Stimulated activated CD4-positive, alpha-beta T cell treated with anti-CD3 and anti-CD28 coated beads, Interleukin-1b, Interleukin-23, amount 100 ng/mL, for 1 hour (primary cell): Measurements from ENCODE around the gene ANKRD55.
"Not testable (repeated sequence)": the region's sequence is repeated elsewhere in the genome, so short reads cannot be mapped to it uniquely, and the experiment has no call there.

Experiments
- DNase-seq, 2 donors: peaks; one replicate each; pipeline ENCODE4 v3.0.0-alpha.2; 2020; ENCODE audit warnings: low read depth in 2 of 2

Gene ANKRD55

GRCh38 chr5:56144211-56144610, 88.9 kb downstream of the ANKRD55 start:
- DNase-seq, result no peak

GRCh38 chr5:56143373-56143714, 89.8 kb downstream of the ANKRD55 start:
- DNase-seq, result no peak

- no peak for DNase-seq
These were observed 90.3 kb downstream of the ANKRD55 start for GRCh38 chr5:56142614-56143372.

GRCh38 chr5:56142233-56142613, 90.9 kb downstream of the ANKRD55 start:
- DNase-seq, result no peak

- DNase-seq, result no peak
These were observed 93.1 kb downstream of the ANKRD55 start for GRCh38 chr5:56140073-56140472.

GRCh38 chr5:56130664-56131063, 102.5 kb downstream of the ANKRD55 start:
- DNase-seq, result no peak

GRCh38 chr5:56129288-56129687, 103.8 kb downstream of the ANKRD55 start:
- no peak for DNase-seq

GRCh38 chr5:56128113-56128512, 105.0 kb downstream of the ANKRD55 start:
- no peak for DNase-seq

GRCh38 chr5:56126487-56127179, 106.5 kb downstream of the ANKRD55 start:
- DNase-seq, result no peak

- DNase-seq, result no peak
These were observed 109.4 kb downstream of the ANKRD55 start for GRCh38 chr5:56123531-56124243.

- DNase-seq, result not testable (repeated sequence)
These were observed 110.7 kb downstream of the ANKRD55 start for GRCh38 chr5:56122360-56122985.

- no peak for DNase-seq
These were observed 114.1 kb downstream of the ANKRD55 start for GRCh38 chr5:56119050-56119449.

- DNase-seq, result no peak
These were observed 116.5 kb downstream of the ANKRD55 start for GRCh38 chr5:56116599-56117141.

- DNase-seq, result no peak
These were observed 117.5 kb downstream of the ANKRD55 start for GRCh38 chr5:56115589-56115988.

GRCh38 chr5:56112526-56113121, 120.5 kb downstream of the ANKRD55 start:
- DNase-seq, result no peak

- DNase-seq, result no peak
These were observed 121.7 kb downstream of the ANKRD55 start for GRCh38 chr5:56111404-56111781.

- no peak for DNase-seq
These were observed 122.3 kb downstream of the ANKRD55 start for GRCh38 chr5:56110646-56111403.

- DNase-seq, result no peak
These were observed 124.9 kb downstream of the ANKRD55 start for GRCh38 chr5:56108246-56108645.

GRCh38 chr5:56106837-56107236, 126.3 kb downstream of the ANKRD55 start:
- no peak for DNase-seq

GRCh38 chr5:56105511-56106291, 127.4 kb downstream of the ANKRD55 start:
- no peak for DNase-seq
